ENCODE data around the gene LBR. TPM values are rescaled to one million over a fixed set of nuclear protein-coding genes. Genes with fewer than 3 reads are reported as not detected.

Gene LBR
- total RNA-seq, 1 donor from 2014 or later: 41.5 TPM

DNA sequence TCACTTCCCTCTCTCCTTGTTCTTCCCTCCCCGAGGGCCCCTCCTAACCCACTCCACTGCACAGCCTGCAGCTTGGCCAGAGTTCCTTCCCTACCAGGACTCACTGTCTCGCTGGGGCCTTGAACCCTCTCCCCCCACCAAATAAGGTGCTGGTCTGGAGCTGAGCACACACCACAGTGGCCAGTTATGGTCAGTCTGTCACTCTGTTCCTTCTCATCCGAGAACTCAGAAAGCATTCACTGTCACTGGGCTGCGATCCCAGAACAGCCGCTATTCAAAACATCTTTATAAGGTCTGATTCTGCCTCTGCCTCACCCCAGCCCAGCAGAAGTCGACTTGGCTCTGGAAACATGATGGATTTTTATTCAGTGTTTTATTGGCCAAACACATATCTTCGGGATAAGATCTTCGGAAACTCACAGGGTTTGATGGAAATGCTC, 19.8 kb upstream of the LBR start:
- peak; percentile 56 to 70 for TF ChIP-seq POLR2AphosphoS5 (IDR thresholded peaks at IDR 0.05; ENCODE audit: insufficient read depth in 1 of 2, low read depth in 1 of 2)
- TF ChIP-seq, protein P1, sequence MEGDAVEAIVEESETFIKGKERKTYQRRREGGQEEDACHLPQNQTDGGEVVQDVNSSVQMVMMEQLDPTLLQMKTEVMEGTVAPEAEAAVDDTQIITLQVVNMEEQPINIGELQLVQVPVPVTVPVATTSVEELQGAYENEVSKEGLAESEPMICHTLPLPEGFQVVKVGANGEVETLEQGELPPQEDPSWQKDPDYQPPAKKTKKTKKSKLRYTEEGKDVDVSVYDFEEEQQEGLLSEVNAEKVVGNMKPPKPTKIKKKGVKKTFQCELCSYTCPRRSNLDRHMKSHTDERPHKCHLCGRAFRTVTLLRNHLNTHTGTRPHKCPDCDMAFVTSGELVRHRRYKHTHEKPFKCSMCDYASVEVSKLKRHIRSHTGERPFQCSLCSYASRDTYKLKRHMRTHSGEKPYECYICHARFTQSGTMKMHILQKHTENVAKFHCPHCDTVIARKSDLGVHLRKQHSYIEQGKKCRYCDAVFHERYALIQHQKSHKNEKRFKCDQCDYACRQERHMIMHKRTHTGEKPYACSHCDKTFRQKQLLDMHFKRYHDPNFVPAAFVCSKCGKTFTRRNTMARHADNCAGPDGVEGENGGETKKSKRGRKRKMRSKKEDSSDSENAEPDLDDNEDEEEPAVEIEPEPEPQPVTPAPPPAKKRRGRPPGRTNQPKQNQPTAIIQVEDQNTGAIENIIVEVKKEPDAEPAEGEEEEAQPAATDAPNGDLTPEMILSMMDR (IDR thresholded peaks at IDR 0.05): no peak
- peak in 1 of 2 donors; percentile 84 for DNase-seq (ENCODE audit: extremely low spot score in 2 of 2)
- peak overlapping the region in 1 of 2 donors; percentile 18 for H3K4me3 ChIP-seq
- no peaks in the 10 kb centered on the region for H3K36me3 ChIP-seq
- no peaks in the 10 kb centered on the region for H3K27me3 ChIP-seq
- H3K4me1 ChIP-seq: peaks cover 59% of the 10 kb centered on the region
- no peaks in the 10 kb centered on the region for H3K9me3 ChIP-seq
- H3K27ac ChIP-seq: peak overlapping the region; percentile 75
- intact Hi-C loops (cut with DNase I): no loop called here

DNA sequence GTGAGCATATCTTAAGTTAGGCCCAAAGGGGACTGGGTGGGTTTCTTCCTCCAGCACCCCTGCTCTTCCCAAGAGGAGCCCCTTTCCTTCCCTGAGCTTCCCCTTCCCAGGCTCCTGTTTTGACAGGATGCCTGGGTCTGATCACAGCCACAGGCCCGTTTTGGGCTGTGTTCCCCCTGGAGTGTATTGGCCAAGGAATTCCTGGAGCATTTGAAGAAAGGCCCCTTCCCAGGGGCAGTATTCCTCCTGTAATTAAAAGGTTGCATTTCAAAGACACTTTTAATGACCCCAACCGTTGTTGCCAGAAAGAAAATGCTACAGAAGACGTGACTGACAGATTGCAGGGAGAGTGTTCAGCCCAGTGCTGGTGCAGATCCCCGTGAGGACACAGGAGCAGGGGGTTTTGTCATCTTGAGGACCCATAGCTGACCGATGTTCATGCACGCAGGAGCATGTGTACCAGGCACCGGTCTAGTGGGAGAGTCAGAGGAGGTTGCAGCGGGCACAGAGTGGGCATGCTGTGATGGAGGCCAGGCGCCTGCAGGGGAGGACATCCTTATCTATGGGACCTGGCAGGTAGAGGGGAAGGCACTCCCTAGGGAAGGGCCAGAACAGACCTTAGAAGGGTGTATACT, 19.3 kb upstream of the LBR start:
- Histone ChIP-seq H3K9me3 (no peaks in the 10 kb centered on the region), H3K27me3 (no peaks in the 10 kb centered on the region), H3K36me3 (no peaks in the 10 kb centered on the region), H3K27ac (peak overlapping the region; percentile 75), H3K4me3 (no peak overlapping the region), H3K4me1 (peaks cover 59% of the 10 kb centered on the region)
- DNase-seq (ENCODE audit: extremely low spot score in 2 of 2): no peak
- intact Hi-C loops (cut with DNase I): no loop called here
- no peak for TF ChIP-seq POLR2AphosphoS5 (IDR thresholded peaks at IDR 0.05; ENCODE audit: insufficient read depth in 1 of 2, low read depth in 1 of 2)
- TF ChIP-seq, protein P1 (IDR thresholded peaks at IDR 0.05): no peak
- no peak for TF ChIP-seq POLR2A (IDR thresholded peaks at IDR 0.05)

DNA sequence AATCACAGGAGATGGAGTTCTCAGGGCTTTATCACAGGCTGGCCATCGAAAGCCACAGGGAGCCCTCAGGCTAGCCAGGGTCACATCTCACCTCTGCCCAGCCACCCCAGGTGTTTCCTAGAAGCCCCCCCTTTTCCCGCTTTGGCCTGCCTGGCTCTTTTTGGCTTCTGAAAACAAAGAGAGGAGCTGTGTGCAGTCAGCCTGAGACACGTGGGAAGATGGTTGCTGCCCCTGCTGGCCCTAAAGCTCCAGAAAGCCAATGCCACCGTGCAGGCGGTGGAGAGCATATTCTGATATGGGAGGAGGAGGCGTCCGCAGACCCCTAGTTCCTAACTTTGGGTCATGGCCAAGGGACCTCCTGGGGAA, 18.7 kb upstream of the LBR start:
- Histone ChIP-seq H3K27ac (peak overlapping the region; percentile 75), H3K9me3 (no peaks in the 10 kb centered on the region), H3K27me3 (no peaks in the 10 kb centered on the region), H3K4me1 (peaks cover 59% of the 10 kb centered on the region), H3K36me3 (no peaks in the 10 kb centered on the region), H3K4me3 (no peak overlapping the region)
- no peak for DNase-seq (ENCODE audit: extremely low spot score in 2 of 2)
- intact Hi-C loops (cut with DNase I): no loop called here
- TF ChIP-seq POLR2A (IDR thresholded peaks at IDR 0.05) (no peak), POLR2AphosphoS5 (IDR thresholded peaks at IDR 0.05; ENCODE audit: insufficient read depth in 1 of 2, low read depth in 1 of 2) (no peak)
- TF ChIP-seq, protein P1 (IDR thresholded peaks at IDR 0.05): no peak

DNA sequence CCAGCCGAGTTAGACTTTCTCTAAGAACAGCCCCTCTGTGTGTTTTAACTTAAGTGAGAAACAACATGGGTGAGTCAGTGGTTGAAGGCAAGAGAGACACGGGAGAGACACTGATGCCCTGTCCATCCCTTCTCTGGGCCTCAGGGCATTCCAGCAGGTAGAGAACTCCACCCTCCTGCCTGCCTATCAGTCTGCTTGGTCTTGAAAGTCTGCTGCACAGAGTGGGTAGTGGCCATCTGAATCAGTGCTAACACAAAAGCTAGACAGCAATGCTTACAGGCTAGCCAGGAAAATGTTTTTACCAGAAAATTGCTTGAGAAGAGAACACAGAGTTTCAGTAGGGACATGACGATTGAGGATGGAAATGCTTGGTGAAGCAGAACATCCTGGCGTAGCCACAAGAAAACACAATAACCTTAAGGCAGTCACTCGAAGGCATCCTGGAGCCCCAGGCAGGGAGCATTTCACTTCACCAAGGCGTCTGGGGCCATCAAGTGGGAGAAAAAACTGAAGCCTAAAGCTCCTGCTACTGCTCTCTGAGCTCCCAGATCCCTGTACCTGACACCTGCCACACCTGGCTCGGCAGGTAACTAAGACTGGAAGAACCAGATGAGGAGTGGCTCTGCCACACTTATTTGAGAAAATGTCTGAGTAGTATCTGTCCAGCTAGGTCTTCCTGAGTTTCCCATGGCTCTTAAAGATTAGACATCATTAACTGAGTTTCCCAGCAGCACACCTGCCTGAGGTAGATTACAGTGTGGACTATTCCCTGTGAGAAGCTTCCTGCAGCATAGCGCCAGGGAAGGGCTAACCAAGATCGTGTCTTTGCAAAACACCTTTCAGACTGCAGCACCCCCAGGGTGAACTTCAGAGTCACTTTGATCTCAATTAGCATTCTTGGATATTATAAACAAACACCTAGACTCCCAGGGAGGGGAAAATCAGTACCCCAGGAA, 18.1 kb upstream of the LBR start:
- intact Hi-C loops (cut with DNase I): no loop called here
- H3K36me3 ChIP-seq: no peaks in the 10 kb centered on the region
- H3K4me1 ChIP-seq: peaks cover 59% of the 10 kb centered on the region
- no peak overlapping the region for H3K4me3 ChIP-seq
- no peak for DNase-seq (ENCODE audit: extremely low spot score in 2 of 2)
- TF ChIP-seq POLR2A (IDR thresholded peaks at IDR 0.05) (no peak), POLR2AphosphoS5 (IDR thresholded peaks at IDR 0.05; ENCODE audit: insufficient read depth in 1 of 2, low read depth in 1 of 2) (no peak)
- TF ChIP-seq, protein P1 (IDR thresholded peaks at IDR 0.05): no peak
- no peaks in the 10 kb centered on the region for H3K27me3 ChIP-seq
- peak overlapping the region; percentile 75 for H3K27ac ChIP-seq
- no peaks in the 10 kb centered on the region for H3K9me3 ChIP-seq
